ENCODE data around the gene DPYSL5.

- TF ChIP-seq CTCF (IDR thresholded peaks at IDR 0.05; ENCODE audit: insufficient read depth, low read depth, low read length) = no peak
- TF ChIP-seq EZH2 (IDR thresholded peaks at IDR 0.05; ENCODE audit: insufficient read depth, low read length) = no peak
These were observed 6.4 kb downstream of the DPYSL5 start for GRCh38 chr2:26854283-26854827.

All from astrocyte (in vitro differentiated cells and primary cell).